Neural cell (in vitro differentiated cells): ENCODE results near the gene MRPL19. TPM values are rescaled to one million over a fixed set of nuclear protein-coding genes. Genes with fewer than 3 reads are reported as not detected.

Experiments
- H2AFZ ChIP-seq: fragments of 200-600, 300-800 bp; sonication (generic), shearing (Covaris generic); 2 replicates; pipeline ENCODE4 v1.6.0; 2014; ENCODE audit warnings: low read depth, mild to moderate bottlenecking, antibody characterized with exemption, low read length, moderate library complexity
- H3F3A ChIP-seq: fragments of 200-600 bp; shearing (Covaris generic); 2 replicates; pipeline ENCODE4 v1.6.1; 2016; ENCODE audit warnings: mild to moderate bottlenecking, moderate library complexity, mixed read lengths, antibody characterized with exemption, low read length; ENCODE audit not compliant: insufficient read depth, poor library complexity, severe bottlenecking
- H3K27ac ChIP-seq: fragments of 200-600, 300-800 bp; sonication (generic), shearing (Covaris generic); 2 replicates; pipeline ENCODE4 v1.5.1; 2014; ENCODE audit warnings: mild to moderate bottlenecking, low read length, moderate library complexity
- H3K27me3 ChIP-seq: fragments of 300-800, 200-600 bp; sonication (generic), shearing (Covaris generic); 2 replicates; pipeline ENCODE4 v1.6.0; 2014; ENCODE audit warnings: mild to moderate bottlenecking, low read depth, low read length, moderate library complexity; ENCODE audit not compliant: insufficient read depth
- H3K36me3 ChIP-seq: fragments of 300-800, 200-600 bp; sonication (generic), shearing (Covaris generic); 2 replicates; pipeline ENCODE4 v1.5.1; 2014; ENCODE audit warnings: mild to moderate bottlenecking, antibody characterized with exemption, low read length, moderate library complexity; ENCODE audit not compliant: insufficient read depth
- H3K4me2 ChIP-seq: fragments of 300-800, 200-600 bp; sonication (generic), shearing (Covaris generic); 2 replicates; pipeline ENCODE4 v1.6.0; 2014; ENCODE audit warnings: mild to moderate bottlenecking, low read length
- H3K4me3 ChIP-seq: fragments of 300-800, 200-600 bp; sonication (generic), shearing (Covaris generic); 2 replicates; pipeline ENCODE4 v1.5.1; 2014; ENCODE audit warnings: mild to moderate bottlenecking, low read length, moderate library complexity
- H3K79me2 ChIP-seq: fragments of 200-600 bp; shearing (Covaris generic); replicated peaks from 2 replicates; pipeline ENCODE4 v1.6.0; 2014; ENCODE audit warnings: mild to moderate bottlenecking, low read length, moderate library complexity; ENCODE audit not compliant: insufficient read depth
- H3K9ac ChIP-seq: fragments of 300-800, 200-600 bp; sonication (generic), shearing (Covaris generic); 2 replicates; pipeline ENCODE4 v1.6.1; 2016; ENCODE audit warnings: mild to moderate bottlenecking, low read length, mixed read lengths
- H3K9me2 ChIP-seq: fragments of 200-600 bp; shearing (Covaris generic); 2 replicates; pipeline ENCODE4 v1.6.1; 2016; ENCODE audit warnings: mild to moderate bottlenecking, low read length, mixed read lengths; ENCODE audit not compliant: insufficient read depth
- H3K9me3 ChIP-seq: fragments of 200-600, 300-800 bp; sonication (generic), shearing (Covaris generic); 2 replicates; pipeline ENCODE4 v1.6.1; 2016; ENCODE audit warnings: mild to moderate bottlenecking, mixed run types, low read length, moderate library complexity, mixed read lengths
- H4K20me1 ChIP-seq: fragments of 200-600 bp; shearing (Covaris generic); 2 replicates; pipeline ENCODE4 v1.6.1; 2016; ENCODE audit warnings: mild to moderate bottlenecking, mixed run types; ENCODE audit not compliant: insufficient read depth
- EP300 ChIP-seq: fragments of 450-650 bp; conservative IDR thresholded peaks from 2 replicates; pipeline ENCODE4 v1.6.1; 2014; ENCODE audit warnings: antibody characterized with exemption, mild to moderate bottlenecking, moderate library complexity; ENCODE audit not compliant: poor library complexity, severe bottlenecking
- EZH2 ChIP-seq: fragments of 200-600, 300-800 bp; shearing (Covaris generic), sonication (generic); IDR thresholded peaks from 2 replicates; pipeline ENCODE4 v1.6.1; 2014; ENCODE audit warnings: antibody characterized with exemption, low read length, borderline replicate concordance, mild to moderate bottlenecking; ENCODE audit not compliant: insufficient read depth, poor library complexity, severe bottlenecking
- MXI1 ChIP-seq: fragments of 450-650 bp; conservative IDR thresholded peaks from 2 replicates; pipeline ENCODE4 v1.6.1; 2014; ENCODE audit warnings: antibody characterized with exemption, mild to moderate bottlenecking; ENCODE audit not compliant: poor library complexity, severe bottlenecking
- POLR2AphosphoS5 ChIP-seq: IDR thresholded peaks from 2 replicates; pipeline ENCODE4 v1.6.1; 2012
- RAD21 ChIP-seq: fragments of 450-650 bp; conservative IDR thresholded peaks from 2 replicates; pipeline ENCODE4 v1.6.1; 2014; ENCODE audit warnings: antibody characterized with exemption, mild to moderate bottlenecking, moderate library complexity
- SMC3 ChIP-seq: fragments of 450-650 bp; conservative IDR thresholded peaks from 2 replicates; pipeline ENCODE4 v1.6.1; 2014; ENCODE audit warnings: antibody characterized with exemption, mild to moderate bottlenecking, moderate library complexity; ENCODE audit not compliant: poor library complexity
- TAF1 ChIP-seq: IDR thresholded peaks from 2 replicates; pipeline ENCODE4 v1.6.1; 2012; ENCODE audit warnings: low read depth
- polyA plus RNA-seq: library from polyadenylated mRNA; depleted of rRNA; stranded (reverse); fragments of >200 nt; gene quantifications from 2 replicates; pipeline ENCODE4 v1.2.3, GENCODE V29; 2014
- TF ChIP-seq, protein P1 (sequence below): IDR thresholded peaks from 2 replicates; pipeline ENCODE4 v1.6.1; 2012; ENCODE audit warnings: borderline replicate concordance
- TF ChIP-seq, protein P2 (sequence below): fragments of 450-650 bp; IDR thresholded peaks from 2 replicates; pipeline ENCODE4 v1.5.1; 2014; ENCODE audit warnings: antibody characterized with exemption, mild to moderate bottlenecking, moderate library complexity; ENCODE audit not compliant: poor library complexity, severe bottlenecking

The MRPL19 gene
- polyA plus RNA-seq, 1 donor from 2014 or later, result 28.1 TPM

- Histone ChIP-seq H3K9ac (no peak overlapping the region), H4K20me1 (no peaks in the 10 kb centered on the region), H3K4me3 (no peak overlapping the region), H3F3A (no peaks in the 10 kb centered on the region), H3K27ac (no peak overlapping the region), H2AFZ (no peak overlapping the region), H3K4me2 (no peak overlapping the region), H3K36me3 (no peaks in the 10 kb centered on the region), H3K79me2 (no peaks in the 10 kb centered on the region), H3K9me2 (no peaks in the 10 kb centered on the region), H3K9me3 (no peaks in the 10 kb centered on the region), H3K27me3 (no peaks in the 10 kb centered on the region)
- TF ChIP-seq TAF1 (no peak), EP300 (no peak), RAD21 (no peak), POLR2AphosphoS5 (no peak), MXI1 (no peak), EZH2 (no peak), SMC3 (no peak)
- TF ChIP-seq, protein P1, sequence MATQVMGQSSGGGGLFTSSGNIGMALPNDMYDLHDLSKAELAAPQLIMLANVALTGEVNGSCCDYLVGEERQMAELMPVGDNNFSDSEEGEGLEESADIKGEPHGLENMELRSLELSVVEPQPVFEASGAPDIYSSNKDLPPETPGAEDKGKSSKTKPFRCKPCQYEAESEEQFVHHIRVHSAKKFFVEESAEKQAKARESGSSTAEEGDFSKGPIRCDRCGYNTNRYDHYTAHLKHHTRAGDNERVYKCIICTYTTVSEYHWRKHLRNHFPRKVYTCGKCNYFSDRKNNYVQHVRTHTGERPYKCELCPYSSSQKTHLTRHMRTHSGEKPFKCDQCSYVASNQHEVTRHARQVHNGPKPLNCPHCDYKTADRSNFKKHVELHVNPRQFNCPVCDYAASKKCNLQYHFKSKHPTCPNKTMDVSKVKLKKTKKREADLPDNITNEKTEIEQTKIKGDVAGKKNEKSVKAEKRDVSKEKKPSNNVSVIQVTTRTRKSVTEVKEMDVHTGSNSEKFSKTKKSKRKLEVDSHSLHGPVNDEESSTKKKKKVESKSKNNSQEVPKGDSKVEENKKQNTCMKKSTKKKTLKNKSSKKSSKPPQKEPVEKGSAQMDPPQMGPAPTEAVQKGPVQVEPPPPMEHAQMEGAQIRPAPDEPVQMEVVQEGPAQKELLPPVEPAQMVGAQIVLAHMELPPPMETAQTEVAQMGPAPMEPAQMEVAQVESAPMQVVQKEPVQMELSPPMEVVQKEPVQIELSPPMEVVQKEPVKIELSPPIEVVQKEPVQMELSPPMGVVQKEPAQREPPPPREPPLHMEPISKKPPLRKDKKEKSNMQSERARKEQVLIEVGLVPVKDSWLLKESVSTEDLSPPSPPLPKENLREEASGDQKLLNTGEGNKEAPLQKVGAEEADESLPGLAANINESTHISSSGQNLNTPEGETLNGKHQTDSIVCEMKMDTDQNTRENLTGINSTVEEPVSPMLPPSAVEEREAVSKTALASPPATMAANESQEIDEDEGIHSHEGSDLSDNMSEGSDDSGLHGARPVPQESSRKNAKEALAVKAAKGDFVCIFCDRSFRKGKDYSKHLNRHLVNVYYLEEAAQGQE, result no peak
- TF ChIP-seq, protein P2, sequence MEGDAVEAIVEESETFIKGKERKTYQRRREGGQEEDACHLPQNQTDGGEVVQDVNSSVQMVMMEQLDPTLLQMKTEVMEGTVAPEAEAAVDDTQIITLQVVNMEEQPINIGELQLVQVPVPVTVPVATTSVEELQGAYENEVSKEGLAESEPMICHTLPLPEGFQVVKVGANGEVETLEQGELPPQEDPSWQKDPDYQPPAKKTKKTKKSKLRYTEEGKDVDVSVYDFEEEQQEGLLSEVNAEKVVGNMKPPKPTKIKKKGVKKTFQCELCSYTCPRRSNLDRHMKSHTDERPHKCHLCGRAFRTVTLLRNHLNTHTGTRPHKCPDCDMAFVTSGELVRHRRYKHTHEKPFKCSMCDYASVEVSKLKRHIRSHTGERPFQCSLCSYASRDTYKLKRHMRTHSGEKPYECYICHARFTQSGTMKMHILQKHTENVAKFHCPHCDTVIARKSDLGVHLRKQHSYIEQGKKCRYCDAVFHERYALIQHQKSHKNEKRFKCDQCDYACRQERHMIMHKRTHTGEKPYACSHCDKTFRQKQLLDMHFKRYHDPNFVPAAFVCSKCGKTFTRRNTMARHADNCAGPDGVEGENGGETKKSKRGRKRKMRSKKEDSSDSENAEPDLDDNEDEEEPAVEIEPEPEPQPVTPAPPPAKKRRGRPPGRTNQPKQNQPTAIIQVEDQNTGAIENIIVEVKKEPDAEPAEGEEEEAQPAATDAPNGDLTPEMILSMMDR, result no peak
Measured at GRCh38 chr2:75600461-75601011, 46.0 kb upstream of the MRPL19 start.

DNA sequence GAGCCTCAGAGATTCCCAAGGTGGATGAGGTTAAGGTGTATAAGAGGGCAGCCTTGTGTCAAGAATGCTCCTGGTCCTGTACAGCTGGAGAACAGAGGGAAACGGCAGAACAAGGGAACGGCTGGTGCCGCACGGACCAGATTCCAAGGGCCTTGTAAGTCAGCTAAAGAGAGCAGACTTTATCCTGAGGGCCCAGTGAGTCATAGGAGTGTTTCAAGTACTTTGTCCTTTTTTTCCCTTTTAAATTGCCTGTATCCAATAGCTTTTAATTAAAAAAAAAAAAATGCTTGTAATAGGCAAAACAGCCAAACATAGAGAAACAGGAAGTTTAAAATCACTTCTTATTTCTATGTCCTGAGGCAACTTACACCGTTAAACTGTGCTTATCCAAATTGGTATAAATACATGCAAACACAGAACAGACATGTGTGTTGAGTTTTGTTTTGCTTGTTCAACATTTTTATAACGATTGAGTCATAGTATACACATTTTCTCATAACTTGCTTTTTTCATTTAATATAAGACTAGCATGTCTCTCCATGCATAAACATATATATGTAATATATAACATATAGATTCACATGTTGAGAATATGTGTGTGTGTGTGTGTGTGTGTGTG is 43.8 kb upstream of the MRPL19 start:
- no peak overlapping the region for H3K9ac ChIP-seq
- H3K9me3 ChIP-seq, result no peaks in the 10 kb centered on the region
- TF ChIP-seq POLR2AphosphoS5, result no peak
- no peak overlapping the region for H3K27ac ChIP-seq
- no peak overlapping the region for H2AFZ ChIP-seq
- H3K36me3 ChIP-seq, result no peaks in the 10 kb centered on the region
- H4K20me1 ChIP-seq, result no peaks in the 10 kb centered on the region
- no peak overlapping the region for H3K4me2 ChIP-seq
- no peak overlapping the region for H3K4me3 ChIP-seq
- H3K79me2 ChIP-seq, result no peaks in the 10 kb centered on the region
- H3F3A ChIP-seq, result no peaks in the 10 kb centered on the region
- H3K27me3 ChIP-seq, result no peaks in the 10 kb centered on the region
- H3K9me2 ChIP-seq, result no peaks in the 10 kb centered on the region

DNA sequence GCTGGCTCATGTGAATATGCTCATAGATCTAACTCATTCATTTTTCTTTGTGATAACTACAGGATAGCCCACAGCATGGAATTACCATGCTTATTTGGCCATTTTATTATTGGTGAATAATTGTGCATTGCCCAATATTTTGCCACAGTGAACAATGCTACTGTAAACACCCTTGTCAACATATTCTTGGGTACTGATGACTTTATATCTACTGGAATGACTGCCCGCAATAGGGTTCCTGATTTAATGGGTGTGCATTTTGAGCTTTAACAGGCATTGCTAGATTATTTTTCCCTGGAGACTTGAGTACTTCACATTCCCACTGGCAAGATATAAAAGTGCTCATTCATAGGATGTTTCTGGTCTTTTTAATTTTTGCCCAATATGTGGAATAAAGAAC is 43.1 kb upstream of the MRPL19 start:
- Histone ChIP-seq H3K9me2 (no peaks in the 10 kb centered on the region), H3F3A (no peaks in the 10 kb centered on the region), H3K9me3 (no peaks in the 10 kb centered on the region), H3K36me3 (no peaks in the 10 kb centered on the region), H3K4me2 (no peak overlapping the region), H3K9ac (no peak overlapping the region), H2AFZ (no peak overlapping the region), H3K79me2 (no peaks in the 10 kb centered on the region), H4K20me1 (no peaks in the 10 kb centered on the region), H3K4me3 (no peak overlapping the region), H3K27me3 (no peaks in the 10 kb centered on the region), H3K27ac (no peak overlapping the region)
- TF ChIP-seq, protein P1, result no peak
- TF ChIP-seq POLR2AphosphoS5, result no peak
- no peak for TF ChIP-seq TAF1
- TF ChIP-seq RAD21, result no peak
- TF ChIP-seq EP300, result no peak
- TF ChIP-seq EZH2, result no peak
- TF ChIP-seq, protein P2, result no peak
- TF ChIP-seq MXI1, result no peak
- TF ChIP-seq SMC3, result no peak
